ENCODE results near the gene BIRC5. TPM values are rescaled to one million over a fixed set of nuclear protein-coding genes. Genes with fewer than 3 reads are reported as not detected.
"Not testable (repeated sequence)": the region's sequence is repeated elsewhere in the genome, so short reads cannot be mapped to it uniquely, and the experiment has no call there.

BIRC5 gene
- total RNA-seq, 4 donors from 2014 or later: 0.44 to 3.3 TPM; not detected in 2

- intact Hi-C loops (cut with DNase I; ENCODE audit: low total_unique reads): loop anchor here (1.0 kb wide), 1 partner anchor 18 kb away; the partner anchor contains the start of genes AFMID and TK1
- TF ChIP-seq CTCF (IDR thresholded peaks at IDR 0.05 in 4 of 5, conservative IDR thresholded peaks at IDR 0.05 in 1 of 5) (no peak), POLR2A (IDR thresholded peaks at IDR 0.05) (no peak)
- H3K4me1 ChIP-seq: peaks cover 29 to 48% of the 10 kb centered on the region in 2 donors
- peak overlapping the region; percentile 92 to 96 (median 94) for H3K27ac ChIP-seq
- no peaks in the 10 kb centered on the region for H3K27me3 ChIP-seq
- ATAC-seq (peak; percentile 28 to 29), DNase-seq (peak; percentile 53 to 71)
- peaks cover 0 to 15% of the 10 kb centered on the region in 2 donors for H3K36me3 ChIP-seq
- in situ Hi-C loops (cut with MboI; ENCODE audit: low sequenced_read_pairs in 4 of 4): no loop called here
- H3K4me3 ChIP-seq: peak overlapping the region; percentile 77 to 94 (median 86)
- H3K9me3 ChIP-seq: no peaks in the 10 kb centered on the region
These were observed 44.9 kb upstream of the BIRC5 start for GRCh38 chr17:78168903-78169793.

- peak overlapping the region; percentile 88 to 96 (median 94) for H3K27ac ChIP-seq
- H3K9me3 ChIP-seq: no peaks in the 10 kb centered on the region
- no peak for DNase-seq
- ATAC-seq: no peak
- H3K4me3 ChIP-seq: no peak overlapping the region
- H3K4me1 ChIP-seq: peaks cover 46 to 65% of the 10 kb centered on the region in 2 donors
- no peaks in the 10 kb centered on the region for H3K27me3 ChIP-seq
- peaks cover 0 to 15% of the 10 kb centered on the region in 2 donors for H3K36me3 ChIP-seq
- in situ Hi-C loops (cut with MboI; ENCODE audit: low sequenced_read_pairs in 4 of 4) (no loop called here), intact Hi-C loops (cut with DNase I; ENCODE audit: low total_unique reads) (no loop called here)
- TF ChIP-seq CTCF (IDR thresholded peaks at IDR 0.05 in 4 of 5, conservative IDR thresholded peaks at IDR 0.05 in 1 of 5) (no peak), POLR2A (IDR thresholded peaks at IDR 0.05) (no peak)
These were observed 43.1 kb upstream of the BIRC5 start for GRCh38 chr17:78170692-78171590.

DNA sequence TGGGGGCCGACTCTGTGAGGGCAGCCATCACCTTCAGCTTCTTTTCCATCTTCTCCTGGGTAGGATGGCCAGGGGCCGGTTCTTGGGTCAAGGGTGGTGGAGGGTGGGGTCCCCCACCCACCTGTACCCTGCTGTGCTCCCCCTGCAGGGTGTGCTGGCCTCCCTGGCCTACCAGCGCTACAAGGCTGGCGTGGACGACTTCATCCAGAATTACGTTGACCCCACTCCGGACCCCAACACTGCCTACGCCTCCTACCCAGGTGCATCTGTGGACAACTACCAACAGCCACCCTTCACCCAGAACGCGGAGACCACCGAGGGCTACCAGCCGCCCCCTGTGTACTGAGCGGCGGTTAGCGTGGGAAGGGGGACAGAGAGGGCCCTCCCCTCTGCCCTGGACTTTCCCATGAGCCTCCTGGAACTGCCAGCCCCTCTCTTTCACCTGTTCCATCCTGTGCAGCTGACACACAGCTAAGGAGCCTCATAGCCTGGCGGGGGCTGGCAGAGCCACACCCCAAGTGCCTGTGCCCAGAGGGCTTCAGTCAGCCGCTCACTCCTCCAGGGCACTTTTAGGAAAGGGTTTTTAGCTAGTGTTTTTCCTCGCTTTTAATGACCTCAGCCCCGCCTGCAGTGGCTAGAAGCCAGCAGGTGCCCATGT is 42.3 kb upstream of the BIRC5 start:
- H3K27ac ChIP-seq: peak overlapping the region; percentile 88 to 96 (median 94)
- DNase-seq: peak in 1 of 2 donors; percentile 44
- intact Hi-C loops (cut with DNase I; ENCODE audit: low total_unique reads); H3K27me3 ChIP-seq; H3K4me3 ChIP-seq; H3K9me3 ChIP-seq; in situ Hi-C loops (cut with MboI; ENCODE audit: low sequenced_read_pairs in 4 of 4); ATAC-seq: not testable (repeated sequence)
- peaks cover 0 to 15% of the 10 kb centered on the region in 2 donors for H3K36me3 ChIP-seq
- peaks cover 54 to 73% of the 10 kb centered on the region in 2 donors for H3K4me1 ChIP-seq

DNA sequence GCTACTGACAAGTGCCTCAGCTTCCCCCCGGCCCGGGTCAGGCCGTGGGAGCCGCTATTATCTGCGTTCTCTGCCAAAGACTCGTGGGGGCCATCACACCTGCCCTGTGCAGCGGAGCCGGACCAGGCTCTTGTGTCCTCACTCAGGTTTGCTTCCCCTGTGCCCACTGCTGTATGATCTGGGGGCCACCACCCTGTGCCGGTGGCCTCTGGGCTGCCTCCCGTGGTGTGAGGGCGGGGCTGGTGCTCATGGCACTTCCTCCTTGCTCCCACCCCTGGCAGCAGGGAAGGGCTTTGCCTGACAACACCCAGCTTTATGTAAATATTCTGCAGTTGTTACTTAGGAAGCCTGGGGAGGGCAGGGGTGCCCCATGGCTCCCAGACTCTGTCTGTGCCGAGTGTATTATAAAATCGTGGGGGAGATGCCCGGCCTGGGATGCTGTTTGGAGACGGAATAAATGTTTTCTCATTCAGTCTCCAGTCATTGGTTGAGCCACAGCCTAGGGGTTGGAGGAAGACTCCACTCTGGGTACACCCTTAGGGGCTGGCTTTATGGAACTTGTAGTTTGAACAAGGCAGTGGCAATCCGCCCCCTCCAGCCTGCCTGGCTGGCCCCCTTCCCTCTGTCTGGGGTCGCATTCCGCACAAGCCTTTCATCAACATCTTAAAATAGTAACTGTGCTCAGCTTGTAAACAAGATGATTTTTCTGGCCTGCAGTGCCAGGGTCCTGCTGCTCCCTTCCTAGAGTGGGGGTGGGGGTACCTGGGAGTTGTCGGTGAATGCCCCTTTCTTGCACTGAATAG is 41.6 kb upstream of the BIRC5 start:
- DNase-seq (peak; percentile 41 to 69), ATAC-seq (peak; percentile 26 to 34)
- intact Hi-C loops (cut with DNase I; ENCODE audit: low total_unique reads) (no loop called here), in situ Hi-C loops (cut with MboI; ENCODE audit: low sequenced_read_pairs in 4 of 4) (no loop called here)
- Histone ChIP-seq H3K9me3 (no peaks in the 10 kb centered on the region), H3K4me3 (no peak overlapping the region), H3K36me3 (peaks cover 0 to 15% of the 10 kb centered on the region in 2 donors), H3K4me1 (peaks cover 61 to 77% of the 10 kb centered on the region in 2 donors), H3K27ac (peak overlapping the region; percentile 88 to 96 (median 94)), H3K27me3 (no peaks in the 10 kb centered on the region)
- TF ChIP-seq POLR2A (IDR thresholded peaks at IDR 0.05) (peak in 1 of 2 donors; percentile 59), CTCF (IDR thresholded peaks at IDR 0.05 in 4 of 5, conservative IDR thresholded peaks at IDR 0.05 in 1 of 5) (no peak)

All from gastrocnemius medialis (tissue), 4 donors.